ENCODE results near the gene GSG1.

DNA sequence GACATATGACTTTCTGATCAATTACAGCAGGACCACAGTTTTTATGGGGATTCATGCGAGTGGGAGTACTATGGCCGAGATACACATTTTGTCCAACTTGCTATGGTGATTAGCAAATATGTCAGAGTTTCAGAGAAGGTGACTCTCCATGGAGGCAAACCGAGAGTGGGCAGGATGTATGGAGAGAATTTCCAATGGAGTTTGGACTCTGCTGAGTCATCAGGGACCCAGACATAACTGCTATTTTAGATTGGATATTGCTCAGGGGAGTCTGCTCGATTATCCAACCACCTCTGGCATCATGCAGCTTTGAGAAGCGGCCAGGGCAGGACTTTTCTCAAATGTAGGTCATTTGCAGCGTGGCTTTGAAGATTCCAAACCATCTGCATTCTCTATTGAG lies 9.5 kb upstream of the GSG1 start:
- TF ChIP-seq POLR2AphosphoS5 (IDR thresholded peaks at IDR 0.05; ENCODE audit: borderline replicate concordance, low read depth, low read length): no peak
- TF ChIP-seq EZH2 (IDR thresholded peaks at IDR 0.05): no peak
